PC-3 (cell line): ENCODE data around the gene MATN1.

Source experiments
- EZH2 ChIP-seq: fragments of 300-600 bp; sonication (generic); IDR thresholded peaks from one replicate; pipeline ENCODE4 v1.6.1; 2017; ENCODE audit warnings: antibody characterized with exemption, mild to moderate bottlenecking, low read length; ENCODE audit not compliant: unreplicated experiment
- EZH2phosphoT487 ChIP-seq: fragments of 300-600 bp; sonication (generic); IDR thresholded peaks from 2 replicates; pipeline ENCODE4 v1.6.1; 2018; ENCODE audit warnings: mild to moderate bottlenecking, antibody characterized with exemption, low read length, borderline replicate concordance
- TF ChIP-seq, protein P1 (sequence below): fragments of 300-600 bp; sonication (generic); conservative IDR thresholded peaks from 2 replicates; pipeline ENCODE4 v1.5.1; 2017; ENCODE audit warnings: antibody characterized with exemption, low read depth, mild to moderate bottlenecking, low read length

DNA sequence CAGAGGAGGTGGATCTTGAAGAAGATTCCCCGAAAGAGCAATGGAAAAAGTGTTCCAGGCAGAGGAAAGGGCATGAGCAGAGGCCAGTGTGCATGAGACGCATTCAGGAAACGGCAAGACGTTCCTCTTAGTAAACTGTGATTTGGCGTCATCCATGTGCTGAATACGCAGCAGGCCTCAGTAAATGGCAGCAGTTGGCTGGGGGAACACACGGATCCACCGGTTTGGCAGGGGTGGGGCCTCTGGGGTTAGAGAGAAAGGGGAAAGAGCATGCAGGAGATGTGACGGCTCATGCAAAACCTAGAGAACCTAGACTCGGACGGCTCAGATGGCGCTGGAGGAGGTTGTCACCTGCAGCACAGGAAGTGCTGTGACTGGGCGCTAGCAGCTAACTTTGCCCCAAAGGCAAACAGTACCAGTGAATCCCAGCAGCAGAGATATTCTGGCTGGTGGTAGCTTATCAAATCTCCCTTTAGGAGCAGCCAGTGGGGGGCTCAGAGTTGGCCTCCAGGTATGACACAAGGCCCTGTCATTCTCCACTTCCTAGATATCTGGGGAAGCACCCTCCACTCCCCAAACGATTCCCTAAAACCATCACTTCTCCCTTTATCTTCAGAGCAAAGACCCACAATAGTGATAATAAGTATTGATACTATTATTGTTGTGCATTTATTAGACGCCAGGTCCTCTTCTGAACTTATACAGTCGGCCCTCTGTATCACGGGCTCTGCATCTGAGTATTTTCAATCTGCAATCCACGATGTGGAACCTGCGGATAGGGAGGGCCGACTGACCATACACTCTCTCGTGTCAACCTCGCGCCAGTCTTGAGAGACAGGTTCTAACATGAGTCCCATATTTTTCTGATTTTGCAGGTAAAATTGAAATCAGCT is 26.6 kb upstream of the MATN1 start:
- no peak for TF ChIP-seq EZH2
- TF ChIP-seq, protein P1, sequence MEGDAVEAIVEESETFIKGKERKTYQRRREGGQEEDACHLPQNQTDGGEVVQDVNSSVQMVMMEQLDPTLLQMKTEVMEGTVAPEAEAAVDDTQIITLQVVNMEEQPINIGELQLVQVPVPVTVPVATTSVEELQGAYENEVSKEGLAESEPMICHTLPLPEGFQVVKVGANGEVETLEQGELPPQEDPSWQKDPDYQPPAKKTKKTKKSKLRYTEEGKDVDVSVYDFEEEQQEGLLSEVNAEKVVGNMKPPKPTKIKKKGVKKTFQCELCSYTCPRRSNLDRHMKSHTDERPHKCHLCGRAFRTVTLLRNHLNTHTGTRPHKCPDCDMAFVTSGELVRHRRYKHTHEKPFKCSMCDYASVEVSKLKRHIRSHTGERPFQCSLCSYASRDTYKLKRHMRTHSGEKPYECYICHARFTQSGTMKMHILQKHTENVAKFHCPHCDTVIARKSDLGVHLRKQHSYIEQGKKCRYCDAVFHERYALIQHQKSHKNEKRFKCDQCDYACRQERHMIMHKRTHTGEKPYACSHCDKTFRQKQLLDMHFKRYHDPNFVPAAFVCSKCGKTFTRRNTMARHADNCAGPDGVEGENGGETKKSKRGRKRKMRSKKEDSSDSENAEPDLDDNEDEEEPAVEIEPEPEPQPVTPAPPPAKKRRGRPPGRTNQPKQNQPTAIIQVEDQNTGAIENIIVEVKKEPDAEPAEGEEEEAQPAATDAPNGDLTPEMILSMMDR, result no peak
- no peak for TF ChIP-seq EZH2phosphoT487
